NCI-H2227 (cell line): ENCODE results near the gene CFAP161.
"Not testable (repeated sequence)": the region's sequence is repeated elsewhere in the genome, so short reads cannot be mapped to it uniquely, and the experiment has no call there.

Experiments
- DNase-seq: peaks from one replicate; lab custom pipeline; 2025; ENCODE audit not compliant: unreplicated experiment; lab: John Stamatoyannopoulos, UW

The CFAP161 gene

GRCh38 chr15:81106560-81106959 lies 27.5 kb upstream of the CFAP161 start:
- peak; percentile 61 for DNase-seq

GRCh38 chr15:81107889-81108288 lies 26.2 kb upstream of the CFAP161 start:
- no peak for DNase-seq

GRCh38 chr15:81108427-81108826 lies 25.6 kb upstream of the CFAP161 start:
- DNase-seq: no peak

GRCh38 chr15:81111018-81111417 lies 23.1 kb upstream of the CFAP161 start:
- DNase-seq: no peak

- DNase-seq: no peak
These were observed 22.3 kb upstream of the CFAP161 start for GRCh38 chr15:81111510-81112470.

GRCh38 chr15:81113204-81113657 lies 20.8 kb upstream of the CFAP161 start:
- no peak for DNase-seq

GRCh38 chr15:81113861-81114291 lies 20.2 kb upstream of the CFAP161 start:
- DNase-seq: no peak

- DNase-seq: no peak
These were observed 18.8 kb upstream of the CFAP161 start for GRCh38 chr15:81115054-81115939.

GRCh38 chr15:81117136-81117535 lies 16.9 kb upstream of the CFAP161 start:
- DNase-seq: no peak

- DNase-seq: no peak
These were observed 16.5 kb upstream of the CFAP161 start for GRCh38 chr15:81117581-81117980.

GRCh38 chr15:81118361-81118760 lies 15.7 kb upstream of the CFAP161 start:
- no peak for DNase-seq

- DNase-seq: no peak
These were observed 14.0 kb upstream of the CFAP161 start for GRCh38 chr15:81120069-81120468.

GRCh38 chr15:81126892-81127291 lies 7.2 kb upstream of the CFAP161 start:
- DNase-seq: no peak

GRCh38 chr15:81141478-81141877 lies 7.4 kb downstream of the CFAP161 start:
- not testable (repeated sequence) for DNase-seq

- no peak for DNase-seq
These were observed 11.9 kb downstream of the CFAP161 start for GRCh38 chr15:81146006-81146405.

- no peak for DNase-seq
These were observed 12.4 kb downstream of the CFAP161 start for GRCh38 chr15:81146466-81146865.

GRCh38 chr15:81151389-81151788 lies 17.3 kb downstream of the CFAP161 start:
- no peak for DNase-seq

- no peak for DNase-seq
These were observed 18.3 kb downstream of the CFAP161 start for GRCh38 chr15:81152339-81152738.

- DNase-seq: no peak
These were observed 18.7 kb downstream of the CFAP161 start for GRCh38 chr15:81152799-81153198.

- DNase-seq: peak; percentile 47
These were observed 21.5 kb downstream of the CFAP161 start for GRCh38 chr15:81155375-81156218.

- DNase-seq: no peak
These were observed 22.3 kb downstream of the CFAP161 start for GRCh38 chr15:81156324-81156723.
